HK-2 (cell line): ENCODE data around the gene NPC1L1.

Experiments
- DNase-seq: peaks from one replicate; pipeline ENCODE4 v3.0.0-alpha.2; 2018; ENCODE audit not compliant: unreplicated experiment

Gene NPC1L1

GRCh38 chr7:44537442-44537841 is 3.7 kb downstream of the NPC1L1 start:
- no peak for DNase-seq

- no peak for DNase-seq
Observed at GRCh38 chr7:44536090-44536489, 5.0 kb downstream of the NPC1L1 start.

GRCh38 chr7:44535348-44536064 is 5.6 kb downstream of the NPC1L1 start:
- no peak for DNase-seq

GRCh38 chr7:44534501-44534900 is 6.6 kb downstream of the NPC1L1 start:
- peak; percentile 20 for DNase-seq

GRCh38 chr7:44534087-44534486 is 7.0 kb downstream of the NPC1L1 start:
- no peak for DNase-seq

GRCh38 chr7:44533301-44534055 is 7.7 kb downstream of the NPC1L1 start:
- DNase-seq, result no peak

GRCh38 chr7:44531421-44532380 is 9.4 kb downstream of the NPC1L1 start:
- no peak for DNase-seq

GRCh38 chr7:44530990-44531389 is 10.1 kb downstream of the NPC1L1 start:
- DNase-seq, result no peak

GRCh38 chr7:44524811-44525388 is 16.2 kb downstream of the NPC1L1 start:
- DNase-seq, result no peak

GRCh38 chr7:44522315-44522714 is 18.8 kb downstream of the NPC1L1 start:
- DNase-seq, result no peak

GRCh38 chr7:44521347-44522095 is 19.6 kb downstream of the NPC1L1 start:
- DNase-seq, result no peak

- no peak for DNase-seq
Observed at GRCh38 chr7:44520574-44520973, 20.6 kb downstream of the NPC1L1 start.

GRCh38 chr7:44519546-44519945 is 21.6 kb downstream of the NPC1L1 start:
- DNase-seq, result no peak

GRCh38 chr7:44518761-44519160 is 22.4 kb downstream of the NPC1L1 start:
- no peak for DNase-seq

- no peak for DNase-seq
Observed at GRCh38 chr7:44517175-44517574, 24.0 kb downstream of the NPC1L1 start.

GRCh38 chr7:44515590-44516268 is 25.4 kb downstream of the NPC1L1 start:
- DNase-seq, result no peak

GRCh38 chr7:44512736-44513135 is 28.4 kb downstream of the NPC1L1 start:
- no peak for DNase-seq

GRCh38 chr7:44511863-44512468 is 29.2 kb downstream of the NPC1L1 start:
- DNase-seq, result no peak

- DNase-seq, result no peak
Observed at GRCh38 chr7:44511236-44511635, 29.9 kb downstream of the NPC1L1 start.
